Middle frontal gyrus (tissue), 1 donor: Measurements from ENCODE around the gene SRPRB.

Experiments
- DNase-seq: peaks from one replicate; pipeline ENCODE4 v3.0.0-alpha.2; 2015; ENCODE audit warnings: low spot score; ENCODE audit errors: extremely low spot score

SRPRB gene

GRCh38 chr3:133864616-133865015 is 59.0 kb downstream of the SRPRB start:
- no peak for DNase-seq

GRCh38 chr3:133865136-133865855 is 59.7 kb downstream of the SRPRB start:
- DNase-seq: no peak

GRCh38 chr3:133866141-133866540 is 60.5 kb downstream of the SRPRB start:
- no peak for DNase-seq

GRCh38 chr3:133868186-133868585 is 62.6 kb downstream of the SRPRB start:
- no peak for DNase-seq

GRCh38 chr3:133868758-133869475 is 63.3 kb downstream of the SRPRB start:
- no peak for DNase-seq

- no peak for DNase-seq
These were observed 64.0 kb downstream of the SRPRB start for GRCh38 chr3:133869586-133869985.

GRCh38 chr3:133870822-133871221 is 65.2 kb downstream of the SRPRB start:
- DNase-seq: no peak
